Liver (tissue), 9 donors: ENCODE data around the gene KLK7. TPM values are rescaled to one million over a fixed set of nuclear protein-coding genes. Genes with fewer than 3 reads are reported as not detected.

ENCODE experiments used
- DNase-seq: peaks from one replicate; pipeline ENCODE4 v3.0.0-alpha.2; 2017; ENCODE audit warnings: low spot score
- H3K27ac ChIP-seq, 2 donors: one replicate each; pipeline ENCODE4 v1.7.0; 2013; ENCODE audit warnings: inconsistent platforms in 2 of 2, low read length in 2 of 2, control low read depth in 1 of 2, low read depth in 1 of 2, mild to moderate bottlenecking in 1 of 2
- H3K27me3 ChIP-seq, 4 donors: one replicate each; pipeline versions ENCODE4 v1.6.1 to v1.7.0; 2013; ENCODE audit warnings: low read length in 3 of 4, inconsistent platforms in 1 of 4, mild to moderate bottlenecking in 1 of 4, moderate library complexity in 1 of 4; ENCODE audit not compliant: control insufficient read depth in 4 of 4, insufficient read depth in 4 of 4
- H3K36me3 ChIP-seq, 4 donors: one replicate each; pipeline versions ENCODE4 v1.6.1 to v1.7.0; 2013; ENCODE audit warnings: low read length in 3 of 4, mild to moderate bottlenecking in 3 of 4, low read depth in 1 of 4, moderate library complexity in 1 of 4; ENCODE audit not compliant: control insufficient read depth in 4 of 4, insufficient read depth in 3 of 4
- H3K4me1 ChIP-seq, 4 donors: one replicate each; pipeline versions ENCODE4 v1.6.1 to v1.7.0; 2013; ENCODE audit warnings: low read length in 3 of 4, mild to moderate bottlenecking in 3 of 4, moderate library complexity in 1 of 4; ENCODE audit not compliant: control insufficient read depth in 4 of 4, insufficient read depth in 4 of 4
- H3K4me3 ChIP-seq, 3 donors: one replicate each; pipeline versions ENCODE4 v1.6.1 to v1.7.0; 2013; ENCODE audit warnings: low read length in 3 of 3, control low read depth in 1 of 3, low read depth in 1 of 3, mild to moderate bottlenecking in 1 of 3
- H3K9ac ChIP-seq, 2 donors: one replicate each; pipeline ENCODE4 v1.7.0; 2013; ENCODE audit warnings: low read length in 2 of 2, mild to moderate bottlenecking in 2 of 2, moderate library complexity in 2 of 2, control low read depth in 1 of 2, low read depth in 1 of 2
- H3K9me3 ChIP-seq, 4 donors: one replicate each; pipeline versions ENCODE4 v1.6.1 to v1.7.0; 2013; ENCODE audit warnings: low read length in 3 of 4; ENCODE audit not compliant: control insufficient read depth in 4 of 4
- EGR1 ChIP-seq, 2 donors: IDR thresholded peaks; 2 replicates each; pipeline ENCODE4 v1.6.1; 2016 to 2018; ENCODE audit warnings: antibody characterized with exemption in 2 of 2, low read depth in 2 of 2
- FOXA1 ChIP-seq: IDR thresholded peaks from 2 replicates; pipeline ENCODE4 v1.6.1; 2016; ENCODE audit warnings: antibody characterized with exemption
- FOXA2 ChIP-seq: IDR thresholded peaks from 2 replicates; pipeline ENCODE4 v1.6.1; 2016; ENCODE audit warnings: antibody characterized with exemption
- GABPA ChIP-seq, 2 donors: IDR thresholded peaks in 1 of 2; conservative IDR thresholded peaks in 1 of 2; 2 replicates each; pipeline ENCODE4 v1.6.1; 2016; ENCODE audit warnings: antibody characterized with exemption in 2 of 2, mild to moderate bottlenecking in 1 of 2, moderate library complexity in 1 of 2
- HNF4A ChIP-seq, 2 donors: conservative IDR thresholded peaks; 2 replicates each; pipeline ENCODE4 v1.6.1; 2016; ENCODE audit warnings: antibody characterized with exemption in 2 of 2, mild to moderate bottlenecking in 2 of 2
- HNF4G ChIP-seq: IDR thresholded peaks from 2 replicates; pipeline ENCODE4 v1.6.1; 2016; ENCODE audit warnings: antibody characterized with exemption
- JUND ChIP-seq, 2 donors: IDR thresholded peaks; 2 replicates each; pipeline ENCODE4 v1.6.1; 2016; ENCODE audit warnings: antibody characterized with exemption in 2 of 2
- NR2F2 ChIP-seq: IDR thresholded peaks from 2 replicates; pipeline ENCODE4 v1.6.1; 2016; ENCODE audit warnings: antibody characterized with exemption
- RAD21 ChIP-seq, 2 donors: IDR thresholded peaks; 2 replicates each; pipeline ENCODE4 v1.6.1; 2016; ENCODE audit warnings: antibody characterized with exemption in 2 of 2, mild to moderate bottlenecking in 2 of 2
- RXRA ChIP-seq, 2 donors: IDR thresholded peaks; 2 replicates each; pipeline ENCODE4 v1.6.1; 2017 to 2018; ENCODE audit warnings: antibody characterized with exemption in 2 of 2, mild to moderate bottlenecking in 1 of 2
- SP1 ChIP-seq: IDR thresholded peaks from 2 replicates; pipeline ENCODE4 v1.6.1; 2018; ENCODE audit warnings: antibody characterized with exemption, mild to moderate bottlenecking
- TAF1 ChIP-seq: conservative IDR thresholded peaks from 2 replicates; pipeline ENCODE4 v1.6.1; 2016; ENCODE audit warnings: antibody characterized with exemption, mild to moderate bottlenecking
- YY1 ChIP-seq: IDR thresholded peaks from 2 replicates; pipeline ENCODE4 v1.6.1; 2016; ENCODE audit warnings: antibody characterized with exemption, mild to moderate bottlenecking
- WGBS: extraction: QIAGEN DNeasy Blood & Tissue Kit; methylation state at CpG from one replicate; pipeline ENCODE4 v1.1.7; 2013; 5-methylcytosine and 5-hydroxymethylcytosine counted together
- polyA plus RNA-seq, 2 donors: library from polyadenylated mRNA; stranded (reverse) in 1 of 2; unstranded in 1 of 2; fragments of 200-250 nt in 1 of 2; fragments of >200 nt in 1 of 2; fragmentation: Nextera tagmentation in 1 of 2; extraction: Ambion mirVana in 1 of 2; gene quantifications; one replicate each; pipeline versions ENCODE4 v1.2.1 to v1.2.3, GENCODE V29; 2013 to 2015
- total RNA-seq, 2 donors: library from RNA; depleted of rRNA; stranded (reverse); fragments of >200 nt; gene quantifications; one replicate each; pipeline ENCODE4 v1.2.3, GENCODE V29; 2014
- TF ChIP-seq, protein P1 (sequence below): fragments of 150-350 bp; IDR thresholded peaks from 2 replicates; pipeline ENCODE4 v1.5.1; 2017; ENCODE audit warnings: improper control_type of control experiment, low read depth, low read length; ENCODE audit not compliant: missing input control
- TF ChIP-seq, protein P2 (sequence below): IDR thresholded peaks from 2 replicates; pipeline ENCODE4 v1.6.1; 2016; ENCODE audit warnings: antibody characterized with exemption
- TF ChIP-seq, protein P3 (sequence below): IDR thresholded peaks from 2 replicates; pipeline ENCODE4 v1.6.1; 2016; ENCODE audit warnings: antibody characterized with exemption
- TF ChIP-seq, protein P4 (sequence below): IDR thresholded peaks from 2 replicates; pipeline ENCODE4 v1.6.1; 2016; ENCODE audit warnings: antibody characterized with exemption, mild to moderate bottlenecking
- TF ChIP-seq, protein P5 (sequence below): IDR thresholded peaks from 2 replicates; pipeline ENCODE4 v1.6.1; 2016; ENCODE audit warnings: antibody characterized with exemption
- donor health status: healthy.
- donor health status: healthy.
- donor health status: healthy.
- donor health status: healthy.
- donor health status: healthy.

The KLK7 gene
- total and polyA plus RNA-seq, 4 donors, result not detected

DNA sequence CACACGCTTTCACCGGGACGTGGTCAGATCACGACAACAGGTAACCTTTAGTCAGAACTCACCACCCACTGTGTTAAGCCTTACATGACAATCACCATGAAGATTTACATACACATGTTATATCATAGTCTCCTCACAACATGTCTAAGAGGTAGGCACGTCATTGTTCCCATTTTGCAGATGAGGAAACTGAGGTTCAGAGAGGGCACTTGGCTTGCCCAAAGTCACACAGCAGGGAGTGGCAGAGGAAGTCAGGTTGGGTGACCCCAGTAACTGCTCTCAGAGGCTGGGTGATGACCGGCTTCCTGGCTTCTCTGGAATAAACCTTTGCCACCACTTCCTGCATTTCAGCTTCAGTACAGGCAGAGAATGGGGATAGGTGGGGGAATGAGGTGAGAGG lies 30.5 kb upstream of the KLK7 start:
- Histone ChIP-seq H3K9me3 (no peaks in the 10 kb centered on the region), H3K4me1 (peaks cover 0 to 7% (median 3%) of the 10 kb centered on the region in 4 donors), H3K27me3 (peaks cover 0 to 4% (median 2%) of the 10 kb centered on the region in 4 donors), H3K9ac (no peak overlapping the region), H3K36me3 (no peaks in the 10 kb centered on the region), H3K27ac (no peak overlapping the region), H3K4me3 (no peak overlapping the region)
- TF ChIP-seq RXRA (IDR thresholded peaks at IDR 0.05), result no peak
- TF ChIP-seq TAF1, result no peak
- TF ChIP-seq, protein P1, sequence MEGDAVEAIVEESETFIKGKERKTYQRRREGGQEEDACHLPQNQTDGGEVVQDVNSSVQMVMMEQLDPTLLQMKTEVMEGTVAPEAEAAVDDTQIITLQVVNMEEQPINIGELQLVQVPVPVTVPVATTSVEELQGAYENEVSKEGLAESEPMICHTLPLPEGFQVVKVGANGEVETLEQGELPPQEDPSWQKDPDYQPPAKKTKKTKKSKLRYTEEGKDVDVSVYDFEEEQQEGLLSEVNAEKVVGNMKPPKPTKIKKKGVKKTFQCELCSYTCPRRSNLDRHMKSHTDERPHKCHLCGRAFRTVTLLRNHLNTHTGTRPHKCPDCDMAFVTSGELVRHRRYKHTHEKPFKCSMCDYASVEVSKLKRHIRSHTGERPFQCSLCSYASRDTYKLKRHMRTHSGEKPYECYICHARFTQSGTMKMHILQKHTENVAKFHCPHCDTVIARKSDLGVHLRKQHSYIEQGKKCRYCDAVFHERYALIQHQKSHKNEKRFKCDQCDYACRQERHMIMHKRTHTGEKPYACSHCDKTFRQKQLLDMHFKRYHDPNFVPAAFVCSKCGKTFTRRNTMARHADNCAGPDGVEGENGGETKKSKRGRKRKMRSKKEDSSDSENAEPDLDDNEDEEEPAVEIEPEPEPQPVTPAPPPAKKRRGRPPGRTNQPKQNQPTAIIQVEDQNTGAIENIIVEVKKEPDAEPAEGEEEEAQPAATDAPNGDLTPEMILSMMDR, result no peak
- no peak for TF ChIP-seq SP1
- TF ChIP-seq, protein P2, sequence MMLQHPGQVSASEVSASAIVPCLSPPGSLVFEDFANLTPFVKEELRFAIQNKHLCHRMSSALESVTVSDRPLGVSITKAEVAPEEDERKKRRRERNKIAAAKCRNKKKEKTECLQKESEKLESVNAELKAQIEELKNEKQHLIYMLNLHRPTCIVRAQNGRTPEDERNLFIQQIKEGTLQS, result no peak
- DNase-seq, result no peak
- 80% methylated on average over 6 of the region's 6 CpGs for WGBS

DNA sequence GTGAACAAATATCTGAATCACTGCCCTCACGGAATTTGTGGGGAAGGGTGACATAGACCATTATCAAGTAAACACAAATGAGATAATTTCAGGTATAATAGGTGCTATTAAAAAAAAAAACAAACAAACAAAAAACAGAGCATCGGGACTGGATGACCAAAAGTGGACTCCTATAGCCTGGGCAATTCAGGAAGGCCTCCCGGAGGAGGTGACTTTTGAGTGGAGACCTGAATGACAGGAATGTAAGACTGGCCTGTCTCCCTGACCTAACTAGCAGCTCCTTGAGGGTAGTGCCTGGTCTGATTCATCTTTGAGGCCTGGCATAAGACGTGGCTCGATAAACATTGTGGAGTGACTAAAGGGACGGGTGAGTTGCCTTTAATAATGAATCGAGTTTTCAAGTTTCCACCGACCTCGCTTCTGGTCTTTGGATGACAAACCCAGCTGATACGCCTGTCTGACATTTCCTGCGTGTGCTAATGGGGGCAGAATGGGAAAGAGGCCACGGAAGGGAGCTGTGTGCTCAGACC lies 29.0 kb upstream of the KLK7 start:
- no peak for DNase-seq
- Histone ChIP-seq H3K27me3 (peaks cover 0 to 4% (median under 1%) of the 10 kb centered on the region in 4 donors), H3K4me1 (peaks cover 0 to 7% (median 0%) of the 10 kb centered on the region in 4 donors), H3K4me3 (no peak overlapping the region), H3K36me3 (no peaks in the 10 kb centered on the region), H3K27ac (no peak overlapping the region), H3K9ac (no peak overlapping the region), H3K9me3 (no peaks in the 10 kb centered on the region)
- WGBS, result 66% methylated on average over 12 of the region's 12 CpGs
- no peak for TF ChIP-seq HNF4G
- TF ChIP-seq YY1, result no peak
- TF ChIP-seq EGR1 (IDR thresholded peaks at IDR 0.05; ENCODE audit: low read depth in 2 of 2), result no peak
- TF ChIP-seq HNF4A (conservative IDR thresholded peaks at IDR 0.05), result no peak
- no peak for TF ChIP-seq RAD21 (IDR thresholded peaks at IDR 0.05)
- TF ChIP-seq, protein P3, sequence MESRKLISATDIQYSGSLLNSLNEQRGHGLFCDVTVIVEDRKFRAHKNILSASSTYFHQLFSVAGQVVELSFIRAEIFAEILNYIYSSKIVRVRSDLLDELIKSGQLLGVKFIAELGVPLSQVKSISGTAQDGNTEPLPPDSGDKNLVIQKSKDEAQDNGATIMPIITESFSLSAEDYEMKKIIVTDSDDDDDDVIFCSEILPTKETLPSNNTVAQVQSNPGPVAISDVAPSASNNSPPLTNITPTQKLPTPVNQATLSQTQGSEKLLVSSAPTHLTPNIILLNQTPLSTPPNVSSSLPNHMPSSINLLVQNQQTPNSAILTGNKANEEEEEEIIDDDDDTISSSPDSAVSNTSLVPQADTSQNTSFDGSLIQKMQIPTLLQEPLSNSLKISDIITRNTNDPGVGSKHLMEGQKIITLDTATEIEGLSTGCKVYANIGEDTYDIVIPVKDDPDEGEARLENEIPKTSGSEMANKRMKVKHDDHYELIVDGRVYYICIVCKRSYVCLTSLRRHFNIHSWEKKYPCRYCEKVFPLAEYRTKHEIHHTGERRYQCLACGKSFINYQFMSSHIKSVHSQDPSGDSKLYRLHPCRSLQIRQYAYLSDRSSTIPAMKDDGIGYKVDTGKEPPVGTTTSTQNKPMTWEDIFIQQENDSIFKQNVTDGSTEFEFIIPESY, result no peak
- TF ChIP-seq, protein P4, sequence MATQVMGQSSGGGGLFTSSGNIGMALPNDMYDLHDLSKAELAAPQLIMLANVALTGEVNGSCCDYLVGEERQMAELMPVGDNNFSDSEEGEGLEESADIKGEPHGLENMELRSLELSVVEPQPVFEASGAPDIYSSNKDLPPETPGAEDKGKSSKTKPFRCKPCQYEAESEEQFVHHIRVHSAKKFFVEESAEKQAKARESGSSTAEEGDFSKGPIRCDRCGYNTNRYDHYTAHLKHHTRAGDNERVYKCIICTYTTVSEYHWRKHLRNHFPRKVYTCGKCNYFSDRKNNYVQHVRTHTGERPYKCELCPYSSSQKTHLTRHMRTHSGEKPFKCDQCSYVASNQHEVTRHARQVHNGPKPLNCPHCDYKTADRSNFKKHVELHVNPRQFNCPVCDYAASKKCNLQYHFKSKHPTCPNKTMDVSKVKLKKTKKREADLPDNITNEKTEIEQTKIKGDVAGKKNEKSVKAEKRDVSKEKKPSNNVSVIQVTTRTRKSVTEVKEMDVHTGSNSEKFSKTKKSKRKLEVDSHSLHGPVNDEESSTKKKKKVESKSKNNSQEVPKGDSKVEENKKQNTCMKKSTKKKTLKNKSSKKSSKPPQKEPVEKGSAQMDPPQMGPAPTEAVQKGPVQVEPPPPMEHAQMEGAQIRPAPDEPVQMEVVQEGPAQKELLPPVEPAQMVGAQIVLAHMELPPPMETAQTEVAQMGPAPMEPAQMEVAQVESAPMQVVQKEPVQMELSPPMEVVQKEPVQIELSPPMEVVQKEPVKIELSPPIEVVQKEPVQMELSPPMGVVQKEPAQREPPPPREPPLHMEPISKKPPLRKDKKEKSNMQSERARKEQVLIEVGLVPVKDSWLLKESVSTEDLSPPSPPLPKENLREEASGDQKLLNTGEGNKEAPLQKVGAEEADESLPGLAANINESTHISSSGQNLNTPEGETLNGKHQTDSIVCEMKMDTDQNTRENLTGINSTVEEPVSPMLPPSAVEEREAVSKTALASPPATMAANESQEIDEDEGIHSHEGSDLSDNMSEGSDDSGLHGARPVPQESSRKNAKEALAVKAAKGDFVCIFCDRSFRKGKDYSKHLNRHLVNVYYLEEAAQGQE, result no peak
- TF ChIP-seq JUND (IDR thresholded peaks at IDR 0.05), result no peak
- TF ChIP-seq RXRA (IDR thresholded peaks at IDR 0.05), result no peak
- TF ChIP-seq FOXA1, result no peak
- TF ChIP-seq, protein P5, sequence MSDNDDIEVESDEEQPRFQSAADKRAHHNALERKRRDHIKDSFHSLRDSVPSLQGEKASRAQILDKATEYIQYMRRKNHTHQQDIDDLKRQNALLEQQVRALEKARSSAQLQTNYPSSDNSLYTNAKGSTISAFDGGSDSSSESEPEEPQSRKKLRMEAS, result no peak
- no peak for TF ChIP-seq SP1
- TF ChIP-seq TAF1, result no peak
- no peak for TF ChIP-seq FOXA2
- no peak for TF ChIP-seq NR2F2
- TF ChIP-seq, protein P1, result no peak
- TF ChIP-seq GABPA (IDR thresholded peaks at IDR 0.05 in 1 of 2, conservative IDR thresholded peaks at IDR 0.05 in 1 of 2), result no peak
- TF ChIP-seq, protein P2, result no peak
